Fibroblast of skin of left biceps (primary cell): ENCODE results near the gene HSPG2.
"Not testable (repeated sequence)": the region's sequence is repeated elsewhere in the genome, so short reads cannot be mapped to it uniquely, and the experiment has no call there.

Source experiments
- DNase-seq, 2 experiments: peaks; one replicate each; pipeline ENCODE4 v3.0.0-alpha.2; 2013; ENCODE audit warnings: low read depth in 2 of 2

HSPG2 gene

DNA sequence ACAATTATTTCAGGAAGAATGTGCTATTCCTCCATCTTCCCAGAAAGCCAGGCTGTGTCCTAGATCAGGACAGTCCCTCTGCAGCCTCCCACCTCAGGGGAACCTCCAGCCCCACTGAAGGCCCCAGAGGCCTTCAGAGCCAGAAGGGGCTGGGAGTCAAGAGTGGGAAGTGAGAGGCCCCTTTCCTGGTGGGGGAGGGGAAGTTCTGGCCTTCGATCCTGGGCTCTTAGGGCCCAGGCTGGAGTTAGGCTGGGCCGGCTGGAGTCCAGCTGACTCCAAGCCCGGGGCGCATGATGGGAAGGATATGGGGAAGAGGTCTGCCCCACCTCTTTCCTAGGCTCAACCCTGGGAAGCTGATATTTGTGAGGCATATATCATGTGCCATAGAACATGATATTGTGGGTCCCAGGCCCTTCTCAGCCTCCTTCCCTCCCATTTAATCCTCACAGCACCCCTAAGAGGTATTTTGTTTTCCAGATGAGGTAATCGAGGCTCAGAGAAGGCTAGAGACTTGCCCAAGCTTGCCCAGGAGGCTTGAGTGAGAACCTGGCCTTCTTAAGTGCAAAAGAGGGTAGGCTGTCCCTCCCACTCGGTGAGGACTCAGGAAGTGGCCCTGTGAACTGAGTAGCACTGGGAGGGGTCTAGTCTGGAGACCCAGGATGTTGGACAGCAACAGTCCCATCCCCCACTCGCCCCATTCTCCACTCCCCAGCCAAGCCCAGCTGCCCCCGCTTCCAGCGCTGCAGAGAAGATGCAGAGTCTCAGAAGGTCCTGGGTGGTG, 18.6 kb upstream of the HSPG2 start:
- no peak for DNase-seq

GRCh38 chr1:21955058-21955457, 17.9 kb upstream of the HSPG2 start:
- DNase-seq, result no peak

GRCh38 chr1:21952786-21953520, 15.8 kb upstream of the HSPG2 start:
- no peak for DNase-seq

GRCh38 chr1:21951226-21951870, 14.2 kb upstream of the HSPG2 start:
- DNase-seq, result no peak

- DNase-seq, result no peak
These were observed 13.6 kb upstream of the HSPG2 start for GRCh38 chr1:21950734-21951133.

DNA sequence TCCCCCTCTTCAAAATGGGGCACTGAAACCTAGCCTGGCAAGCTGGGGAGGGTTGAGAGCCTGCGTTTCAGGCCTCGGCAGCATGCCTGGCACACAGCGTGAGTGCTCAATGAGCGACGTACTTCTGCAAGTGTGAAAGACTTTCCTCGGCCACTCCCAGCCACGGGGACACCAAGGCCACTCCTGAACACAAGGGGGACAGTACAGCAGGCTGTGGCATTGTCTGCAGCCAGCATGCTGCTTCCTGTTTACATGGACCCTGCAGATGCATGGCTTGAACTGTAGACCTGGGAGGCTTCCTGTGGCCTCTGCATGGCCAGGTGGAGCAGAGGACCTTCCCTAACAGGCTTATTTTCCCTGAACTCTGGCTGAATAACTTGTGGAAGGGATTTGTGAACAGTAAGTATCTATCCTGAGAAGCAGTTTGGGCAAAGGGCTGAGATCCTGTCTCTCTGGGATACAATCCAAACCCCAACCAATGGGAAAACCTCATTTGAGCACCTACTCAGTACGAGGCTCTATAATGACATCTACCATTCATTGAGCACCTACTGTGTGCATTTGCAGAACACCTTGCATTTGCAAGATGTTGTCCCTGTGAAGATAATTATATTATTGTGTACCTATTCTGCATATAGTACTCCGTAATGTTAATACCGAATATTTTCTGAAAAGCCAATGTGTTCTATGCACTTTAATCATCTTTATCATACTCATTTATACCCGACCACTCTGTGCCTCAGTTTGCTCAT, 9.9 kb upstream of the HSPG2 start:
- no peak for DNase-seq

- no peak for DNase-seq
These were observed 7.6 kb upstream of the HSPG2 start for GRCh38 chr1:21944733-21945073.

DNA sequence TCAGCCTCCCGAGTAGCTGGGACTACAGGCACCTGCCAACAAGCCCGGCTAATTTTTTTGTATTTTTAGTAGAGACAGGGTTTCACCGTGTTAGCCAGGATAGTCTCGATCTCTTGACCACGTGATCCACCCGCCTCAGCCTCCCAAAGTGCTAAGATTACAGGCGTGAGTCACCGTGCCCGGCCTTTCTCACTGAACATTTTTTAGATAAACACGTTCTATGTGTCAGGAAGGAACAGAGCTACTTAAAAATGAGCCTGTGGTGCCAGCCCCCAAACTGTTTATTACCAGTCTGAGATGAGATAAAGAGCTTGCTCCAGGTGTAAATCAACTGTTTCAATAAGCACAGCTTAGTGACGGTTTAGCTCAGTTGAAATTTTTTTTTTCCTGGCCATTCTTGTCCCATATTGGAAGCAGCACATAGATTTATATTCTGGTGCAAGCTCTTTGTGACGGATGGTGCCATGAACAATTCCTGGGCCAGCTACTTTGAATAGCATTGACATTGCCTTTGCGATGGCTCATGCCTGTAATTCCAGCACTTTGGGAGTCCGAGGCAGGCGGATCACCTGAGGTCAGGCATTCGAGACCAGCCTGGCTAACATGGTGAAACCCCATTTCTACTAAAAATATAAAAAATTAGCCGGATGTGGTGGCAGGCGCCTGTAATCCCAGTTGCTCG, 6.0 kb upstream of the HSPG2 start:
- not testable (repeated sequence) for DNase-seq

- no peak for DNase-seq
These were observed 5.4 kb upstream of the HSPG2 start for GRCh38 chr1:21942464-21942863.

DNA sequence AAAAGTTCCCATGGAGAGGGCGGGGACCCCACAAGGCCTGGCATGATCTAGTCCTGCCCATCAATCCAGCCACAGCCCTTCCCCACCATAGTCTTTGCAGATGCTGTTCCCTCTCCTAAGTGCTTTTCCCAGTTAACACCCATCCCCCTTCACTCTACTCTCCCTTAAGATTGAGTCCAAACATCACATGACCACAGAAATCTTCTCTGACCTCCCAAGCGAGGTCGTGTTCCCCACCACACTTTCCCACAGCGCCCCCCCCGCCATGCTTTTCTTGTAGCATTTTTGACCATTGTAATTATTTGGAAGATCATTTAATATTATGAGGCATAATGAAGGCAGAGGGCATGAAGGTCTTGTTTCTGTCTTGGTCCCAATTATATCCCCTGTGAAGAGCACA, 4.3 kb upstream of the HSPG2 start:
- no peak for DNase-seq

DNA sequence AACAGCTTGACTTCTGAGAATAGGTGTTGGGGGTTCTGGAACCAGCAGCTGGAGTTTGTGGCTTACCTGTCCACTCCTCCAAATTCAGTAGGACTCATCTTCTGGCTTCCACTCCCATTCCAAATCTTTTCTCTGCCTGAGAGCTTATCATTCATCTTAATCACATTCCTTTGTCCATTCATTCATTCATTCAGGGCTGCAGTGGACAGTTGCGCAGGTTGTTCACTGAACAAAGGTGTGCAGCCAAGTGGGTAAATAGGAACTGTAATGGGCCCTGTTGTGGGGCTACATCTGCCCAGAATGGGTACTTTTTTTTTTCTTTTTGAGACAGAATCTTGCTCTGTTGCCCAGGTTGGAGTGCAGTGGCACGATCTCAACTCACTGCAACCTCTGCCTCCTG, 3.4 kb upstream of the HSPG2 start:
- DNase-seq, result no peak

GRCh38 chr1:21939650-21940374, 2.7 kb upstream of the HSPG2 start:
- peak; percentile 89 for DNase-seq

DNA sequence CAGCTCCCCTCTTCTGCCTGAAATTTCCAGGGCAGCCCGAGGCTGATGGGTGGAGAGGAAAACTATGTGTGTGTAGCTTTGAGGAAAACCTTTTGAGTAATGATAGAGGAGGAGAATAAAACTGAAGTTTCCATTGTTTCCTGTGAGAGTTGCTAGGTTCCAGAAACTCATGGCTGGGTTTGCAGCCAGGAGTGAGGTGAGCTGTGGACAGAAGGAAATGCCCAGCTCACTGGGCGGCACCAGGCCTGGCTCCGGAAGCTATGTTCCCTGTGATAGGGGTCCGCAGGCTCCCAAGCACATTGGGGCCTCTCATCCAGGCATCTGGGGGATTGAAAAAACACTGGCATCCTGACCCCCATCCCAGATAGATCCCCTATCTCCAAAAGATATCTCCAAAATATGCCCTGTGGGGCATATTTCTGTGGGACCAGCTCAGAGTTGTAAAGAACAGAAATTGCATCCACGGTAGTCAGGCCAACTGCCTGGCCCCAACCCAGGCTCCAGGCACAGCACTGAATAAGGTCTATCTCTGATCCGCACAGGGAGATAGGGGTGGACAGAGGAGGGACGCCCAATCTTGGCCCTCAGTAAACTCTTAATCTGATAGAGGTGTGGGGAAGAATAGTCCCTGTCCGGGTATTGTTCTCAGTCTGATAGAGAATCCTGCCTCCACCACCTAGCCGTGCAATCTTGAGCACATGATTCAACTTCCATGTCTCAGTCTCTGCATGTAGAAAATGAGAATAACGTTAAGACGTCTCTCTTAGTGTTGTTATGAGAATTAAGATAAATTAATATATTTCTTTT, 1.8 kb upstream of the HSPG2 start:
- no peak for DNase-seq

GRCh38 chr1:21937372-21938121, 437 bp upstream of the HSPG2 start:
- DNase-seq, result peak; percentile 73 to 80

DNA sequence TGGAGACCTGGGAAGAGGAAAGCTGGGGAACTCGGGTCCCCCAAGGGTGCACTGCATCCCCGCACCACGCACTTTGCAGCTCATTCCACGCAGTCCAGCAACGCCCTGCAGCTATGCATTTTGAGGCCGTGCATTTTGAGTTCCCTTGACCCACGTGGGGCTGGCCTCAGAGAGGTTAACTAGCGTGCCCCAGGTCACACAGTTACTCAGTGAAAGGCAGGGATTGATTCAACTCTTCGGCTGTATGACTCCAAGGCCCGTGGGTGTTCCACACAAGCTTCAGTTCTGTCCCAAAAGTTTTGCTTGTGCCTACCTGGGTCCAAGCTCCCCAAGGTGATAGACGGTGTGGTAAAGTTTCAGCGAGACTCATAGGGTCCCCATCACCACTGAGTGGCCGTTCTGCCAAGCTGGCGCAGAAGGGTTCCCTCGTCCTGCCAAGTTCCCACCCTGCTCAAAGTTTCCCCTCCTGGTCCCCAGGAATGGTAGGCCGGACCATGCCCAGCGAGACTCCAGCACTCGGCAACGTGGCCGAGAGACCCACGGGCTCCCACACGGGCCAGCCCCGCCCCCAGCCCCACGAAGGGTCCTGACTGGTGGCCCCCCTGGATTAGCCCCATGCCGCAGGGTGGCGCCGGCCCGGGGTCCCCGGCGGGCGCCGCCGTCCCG, 611 bp downstream of the HSPG2 start:
- no peak for DNase-seq

GRCh38 chr1:21935891-21936365, 1.2 kb downstream of the HSPG2 start:
- no peak for DNase-seq

DNA sequence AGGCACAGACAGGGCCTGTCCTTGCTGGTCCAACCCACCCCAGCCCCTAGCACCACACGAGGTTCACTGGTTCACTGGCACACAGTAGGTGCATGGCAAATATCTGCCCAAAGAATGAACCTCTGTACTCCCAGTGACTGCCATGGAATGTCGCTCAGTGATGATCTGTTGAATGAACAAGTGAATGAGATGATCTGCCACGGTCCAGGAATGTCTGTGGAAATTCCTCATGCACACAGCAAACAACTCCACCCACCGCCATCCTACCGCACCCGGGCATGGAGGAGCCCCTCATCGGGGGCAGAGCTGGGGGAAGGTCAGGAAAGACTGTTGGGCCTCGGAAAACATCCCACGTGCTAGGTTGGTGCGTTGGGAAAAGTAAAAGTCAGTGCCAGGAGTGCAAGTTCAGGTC, 1.7 kb downstream of the HSPG2 start:
- no peak for DNase-seq

DNA sequence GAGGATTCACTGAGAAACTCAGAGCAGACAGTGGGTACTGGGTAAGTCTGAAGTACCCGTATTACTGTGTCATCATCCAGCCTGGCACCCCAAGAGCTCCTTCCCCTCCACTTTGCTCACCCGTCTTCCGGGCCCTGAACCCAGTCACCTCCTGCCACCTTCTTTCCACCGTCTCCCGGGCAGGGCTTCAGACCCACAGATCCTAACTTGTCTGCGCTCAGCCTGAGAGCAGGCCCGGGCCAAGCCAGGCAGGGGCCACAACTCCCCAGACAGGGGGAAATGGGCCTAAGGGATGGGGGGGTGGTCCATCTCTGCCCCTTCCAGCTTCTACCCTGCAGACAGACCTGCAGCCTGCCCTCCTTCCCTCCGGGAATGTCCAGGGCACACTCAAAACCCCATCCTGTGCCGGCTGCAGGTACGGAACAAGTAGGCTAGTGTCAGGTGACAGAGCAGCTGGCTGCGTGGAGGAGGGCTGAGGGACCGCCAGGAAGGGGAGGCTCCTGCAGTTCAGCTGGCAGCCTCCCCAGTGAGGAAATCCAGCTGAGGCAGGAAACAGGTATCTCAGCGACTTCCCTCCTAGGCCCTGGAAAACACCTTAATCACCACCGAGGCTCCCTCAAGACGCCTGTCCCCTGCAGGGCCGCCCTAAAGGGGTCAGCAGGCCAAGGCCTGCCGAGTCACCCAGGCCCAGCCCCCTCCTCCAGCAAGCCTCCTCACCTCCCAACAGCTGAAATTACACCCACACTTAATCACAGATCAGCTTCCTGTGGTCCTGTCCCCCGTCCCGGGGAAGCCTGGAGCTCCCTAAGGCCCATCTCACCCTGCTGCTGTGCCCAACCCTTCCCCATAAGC, 3.5 kb downstream of the HSPG2 start:
- no peak for DNase-seq
